Erythroblast (primary cell): ENCODE results near the gene ANK3.

Experiments used
- DNase-seq, 2 experiments: peaks; one replicate each; lab custom pipeline; 2025; lab: John Stamatoyannopoulos, UW
- GATA1 ChIP-seq: IDR thresholded peaks from 2 replicates; pipeline ENCODE4 v1.6.1; 2011; ENCODE audit warnings: low read depth, mild to moderate bottlenecking, control low read depth, low read length, moderate library complexity
- POLR2A ChIP-seq: IDR thresholded peaks from 2 replicates; pipeline ENCODE4 v1.6.1; 2011; ENCODE audit warnings: mild to moderate bottlenecking, low read length

The ANK3 gene

GRCh38 chr10:60338002-60338564 is 51.6 kb downstream of the ANK3 start:
- no peak for TF ChIP-seq POLR2A
- TF ChIP-seq GATA1: no peak
- DNase-seq: no peak

- TF ChIP-seq GATA1 (no peak), POLR2A (no peak)
- DNase-seq: no peak
These were observed 52.6 kb downstream of the ANK3 start for GRCh38 chr10:60336901-60337630.

GRCh38 chr10:60335708-60336107 is 54.0 kb downstream of the ANK3 start:
- TF ChIP-seq GATA1 (no peak), POLR2A (no peak)
- no peak for DNase-seq

- TF ChIP-seq GATA1 (no peak), POLR2A (no peak)
- no peak for DNase-seq
These were observed 54.7 kb downstream of the ANK3 start for GRCh38 chr10:60334991-60335390.

GRCh38 chr10:60332371-60332770 is 57.3 kb downstream of the ANK3 start:
- DNase-seq: no peak
- TF ChIP-seq GATA1: no peak
- no peak for TF ChIP-seq POLR2A

GRCh38 chr10:60331886-60332285 is 57.8 kb downstream of the ANK3 start:
- TF ChIP-seq POLR2A (no peak), GATA1 (no peak)
- DNase-seq: no peak

- no peak for TF ChIP-seq GATA1
- DNase-seq: no peak
These were observed 66.5 kb downstream of the ANK3 start for GRCh38 chr10:60323162-60323561.

- no peak for DNase-seq
- TF ChIP-seq POLR2A: no peak
- no peak for TF ChIP-seq GATA1
These were observed 69.0 kb downstream of the ANK3 start for GRCh38 chr10:60320666-60321065.

GRCh38 chr10:60316029-60316428 is 73.6 kb downstream of the ANK3 start:
- no peak for DNase-seq
- TF ChIP-seq GATA1 (no peak), POLR2A (no peak)

GRCh38 chr10:60315311-60315710 is 74.4 kb downstream of the ANK3 start:
- no peak for TF ChIP-seq POLR2A
- no peak for TF ChIP-seq GATA1
- no peak for DNase-seq

- no peak for DNase-seq
These were observed 75.4 kb downstream of the ANK3 start for GRCh38 chr10:60314069-60314940.

GRCh38 chr10:60313589-60313952 is 76.1 kb downstream of the ANK3 start:
- no peak for TF ChIP-seq POLR2A
- DNase-seq: no peak

More at GRCh38 chr10:60314069-60314940, 75.4 kb downstream of the ANK3 start:
- no peak for TF ChIP-seq POLR2A
- no peak for TF ChIP-seq GATA1

GRCh38 chr10:60312818-60313588 is 76.7 kb downstream of the ANK3 start:
- TF ChIP-seq GATA1: no peak
- no peak for TF ChIP-seq POLR2A
- no peak for DNase-seq

GRCh38 chr10:60311821-60312220 is 77.9 kb downstream of the ANK3 start:
- no peak for TF ChIP-seq POLR2A
- DNase-seq: no peak
